Activated CD8-positive, alpha-beta memory T cell treated with anti-CD3 and anti-CD28 coated beads, Interleukin-2, amount 50 U/mL, for 24 hours (primary cell): ENCODE data around the gene PARD3.
"Not testable (repeated sequence)": the region's sequence is repeated elsewhere in the genome, so short reads cannot be mapped to it uniquely, and the experiment has no call there.

ENCODE experiments used
- DNase-seq: peaks from one replicate; pipeline ENCODE4 v3.0.0-alpha.2; 2020; ENCODE audit errors: extremely low read depth

Gene PARD3

DNA sequence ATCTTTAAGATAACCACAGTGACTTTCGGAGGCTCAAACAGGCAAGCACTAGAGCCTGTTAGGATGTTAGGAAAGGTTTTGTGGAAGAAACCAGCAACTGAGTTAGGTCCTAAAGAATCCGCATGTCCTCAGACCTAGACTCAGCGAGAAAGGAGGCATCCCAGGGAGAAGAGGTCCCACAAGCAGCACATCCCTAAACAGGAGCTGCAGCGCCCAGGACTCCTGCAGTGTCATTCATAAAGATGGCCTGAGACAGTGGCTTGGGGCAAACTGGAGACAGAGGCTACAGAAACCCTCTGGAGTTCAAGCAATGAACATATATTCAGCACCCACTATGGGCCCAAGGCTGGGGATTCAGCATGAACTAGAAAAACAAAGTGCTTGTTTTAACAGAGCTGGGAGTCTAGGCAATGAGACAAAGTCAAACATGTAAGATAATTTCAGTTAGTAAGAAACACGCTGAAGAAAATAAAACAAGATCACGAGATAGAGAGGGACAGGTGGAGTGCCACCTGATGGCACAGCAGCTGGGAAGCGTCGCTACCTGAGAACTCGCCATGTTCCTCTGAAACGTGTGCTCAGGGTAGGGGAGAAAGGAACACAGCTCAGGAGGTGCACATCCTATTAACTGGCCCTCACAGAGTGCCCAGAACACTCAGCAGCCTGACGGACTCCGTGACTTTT, 48.1 kb downstream of the PARD3 start:
- DNase-seq, result no peak

- no peak for DNase-seq
These were observed 48.9 kb downstream of the PARD3 start for GRCh38 chr10:34766266-34766600.

DNA sequence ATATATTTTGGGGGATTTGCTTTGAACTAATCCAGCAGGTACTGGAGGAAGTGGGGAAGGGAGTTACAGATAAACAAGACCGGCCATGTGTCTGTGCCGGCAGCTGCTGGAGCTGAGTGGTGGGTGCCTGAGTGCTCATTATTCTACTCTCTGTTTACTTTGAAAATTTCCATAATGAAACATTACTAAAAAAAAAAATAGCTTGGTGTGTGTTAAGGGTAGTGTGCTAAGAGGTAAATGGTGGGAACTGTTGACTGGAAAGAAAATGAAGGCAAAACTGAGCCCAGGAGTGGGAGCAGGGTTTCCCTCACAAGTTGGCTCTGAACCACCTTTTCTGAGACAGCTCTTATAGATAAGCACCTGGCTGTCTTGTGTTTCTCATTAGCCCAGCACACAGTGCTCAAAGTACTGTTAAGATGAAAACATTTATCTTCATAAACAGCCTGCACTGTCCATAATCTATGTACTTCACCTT, 50.6 kb downstream of the PARD3 start:
- no peak for DNase-seq

DNA sequence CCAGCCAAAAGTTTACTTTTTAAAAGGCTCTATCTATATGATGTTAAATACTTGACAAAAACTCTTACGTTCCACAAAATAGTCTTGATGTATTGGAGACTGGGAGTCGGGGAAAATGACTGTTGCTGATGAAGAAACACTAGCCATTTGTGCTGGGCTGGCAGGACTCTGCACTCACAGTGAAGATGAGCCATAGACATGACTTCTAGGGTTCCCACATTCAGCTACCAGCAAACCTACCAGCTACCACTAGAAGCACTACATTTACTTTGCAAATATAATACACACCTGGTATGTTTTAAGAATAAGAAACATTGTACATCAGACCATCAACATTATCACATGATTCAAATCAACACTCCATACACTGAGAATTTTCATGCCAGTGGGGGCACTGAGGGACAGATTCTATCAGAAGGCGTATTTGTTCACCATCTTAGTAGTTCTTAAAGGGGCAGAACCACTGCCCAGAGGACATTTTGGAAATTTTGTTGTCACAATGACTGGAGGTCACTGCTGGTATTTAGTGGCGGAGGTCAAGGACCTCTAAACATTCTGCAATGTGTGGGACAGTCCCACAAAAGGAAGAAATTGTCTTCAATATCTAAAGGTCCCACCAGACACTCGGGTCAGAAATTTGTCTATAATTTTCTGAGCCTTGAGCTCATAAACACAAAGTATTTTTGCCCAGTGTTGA, 52.3 kb downstream of the PARD3 start:
- no peak for DNase-seq

DNA sequence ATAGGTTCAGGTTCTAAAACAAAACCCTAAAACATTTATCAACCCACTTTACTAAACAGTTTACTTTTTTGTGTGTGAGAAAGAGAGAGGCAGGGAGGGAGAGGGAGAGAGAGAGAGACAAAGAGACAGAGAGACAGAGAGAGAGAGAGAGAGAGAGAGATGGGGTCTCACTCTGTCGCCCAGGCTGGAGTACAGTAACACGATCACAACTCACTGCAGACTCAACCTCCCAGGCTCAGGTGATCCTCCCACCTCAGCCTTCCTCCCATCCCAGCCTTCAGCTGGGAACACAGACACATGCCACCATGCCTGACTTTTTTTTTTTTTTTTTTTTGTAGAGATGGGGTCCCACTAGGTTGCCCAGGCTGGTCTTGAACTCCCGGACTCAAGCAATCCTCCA, 52.9 kb downstream of the PARD3 start:
- DNase-seq, result no peak

- no peak for DNase-seq
These were observed 53.6 kb downstream of the PARD3 start for GRCh38 chr10:34761453-34761852.

DNA sequence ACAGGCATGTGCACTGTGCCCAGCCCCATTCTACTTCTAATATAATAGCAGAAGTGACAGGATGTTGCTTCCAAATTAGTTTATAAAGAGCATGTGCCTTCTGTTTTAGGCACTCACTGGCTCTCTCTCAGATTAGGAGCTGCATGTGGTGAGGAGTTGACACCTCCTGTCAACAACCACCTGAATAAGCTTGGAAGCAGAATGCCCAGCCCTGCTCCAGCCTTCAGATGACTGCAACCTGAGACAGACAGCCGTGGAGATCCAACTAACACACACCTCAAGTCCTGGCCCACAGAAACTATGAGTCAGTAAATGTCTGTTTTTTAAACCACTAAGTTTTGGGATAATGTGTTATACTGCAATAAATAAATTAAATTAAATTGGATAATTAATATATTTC, 54.5 kb downstream of the PARD3 start:
- no peak for DNase-seq

DNA sequence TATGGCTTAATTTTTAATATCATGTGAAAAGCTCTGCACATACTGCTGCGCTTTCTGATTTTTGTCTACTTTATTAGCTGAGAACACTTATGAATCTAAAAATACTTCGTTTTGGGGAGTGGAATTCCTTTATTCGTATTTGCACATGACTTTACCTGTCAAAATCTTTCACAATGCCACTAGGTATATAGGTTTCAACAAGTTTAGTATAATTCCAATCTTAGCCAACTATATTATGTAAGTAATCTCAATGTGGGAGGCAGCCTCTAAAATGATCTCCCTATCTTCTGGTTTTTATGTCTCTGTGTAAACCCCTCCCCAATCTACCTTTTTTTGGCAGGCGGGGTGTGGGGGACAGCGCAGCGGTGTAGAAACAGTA, 55.3 kb downstream of the PARD3 start:
- no peak for DNase-seq

DNA sequence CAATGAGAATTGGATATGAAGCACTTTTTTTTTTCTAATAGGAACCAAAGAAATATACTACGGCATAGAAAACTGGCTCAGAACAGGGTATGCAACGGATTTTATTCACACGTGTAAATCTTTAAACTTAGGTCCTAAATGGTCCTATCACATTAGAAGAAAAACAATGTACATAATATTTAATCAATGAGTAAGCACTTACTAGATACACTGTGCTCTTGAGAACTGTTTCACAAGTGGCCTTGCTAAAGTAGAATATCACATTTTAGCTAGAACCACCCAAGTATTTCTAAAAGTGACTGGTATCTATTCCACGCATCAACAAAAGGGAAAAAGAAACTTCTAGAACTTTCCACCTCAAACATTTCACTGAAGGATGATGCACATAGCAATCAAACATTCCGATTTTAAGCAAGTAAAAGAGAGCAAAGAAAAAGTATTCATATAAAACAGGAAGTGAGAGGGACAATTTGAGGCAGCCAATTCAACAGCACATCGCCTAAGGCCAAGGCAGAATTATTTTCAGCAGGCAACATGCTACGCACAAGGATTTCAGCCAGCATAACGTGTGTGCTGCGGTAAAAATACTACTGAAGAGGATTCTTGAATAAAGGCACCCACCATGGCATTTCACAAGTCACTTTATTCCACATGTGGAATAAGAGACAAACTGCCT, 55.8 kb downstream of the PARD3 start:
- no peak for DNase-seq

GRCh38 chr10:34758447-34758996, 56.6 kb downstream of the PARD3 start:
- DNase-seq, result no peak

DNA sequence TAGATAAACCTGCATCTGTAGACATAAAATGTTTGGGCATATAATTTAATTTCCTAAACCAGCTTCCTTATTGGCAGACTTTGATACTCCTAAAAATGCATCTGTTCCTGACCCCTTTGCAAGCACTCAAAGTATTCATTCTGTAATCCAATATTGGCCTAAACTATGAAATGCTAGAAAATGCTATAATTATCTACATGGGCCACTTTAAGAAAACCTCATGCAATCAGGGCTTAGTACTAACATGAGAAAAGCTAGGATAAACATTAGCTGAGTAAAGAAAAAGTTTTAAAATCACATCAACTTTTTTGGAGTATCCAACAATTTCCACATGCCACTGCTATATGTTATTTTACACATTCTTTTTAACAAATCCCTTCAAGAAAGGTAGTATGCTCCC, 57.2 kb downstream of the PARD3 start:
- no peak for DNase-seq

- not testable (repeated sequence) for DNase-seq
These were observed 57.9 kb downstream of the PARD3 start for GRCh38 chr10:34757181-34757580.

DNA sequence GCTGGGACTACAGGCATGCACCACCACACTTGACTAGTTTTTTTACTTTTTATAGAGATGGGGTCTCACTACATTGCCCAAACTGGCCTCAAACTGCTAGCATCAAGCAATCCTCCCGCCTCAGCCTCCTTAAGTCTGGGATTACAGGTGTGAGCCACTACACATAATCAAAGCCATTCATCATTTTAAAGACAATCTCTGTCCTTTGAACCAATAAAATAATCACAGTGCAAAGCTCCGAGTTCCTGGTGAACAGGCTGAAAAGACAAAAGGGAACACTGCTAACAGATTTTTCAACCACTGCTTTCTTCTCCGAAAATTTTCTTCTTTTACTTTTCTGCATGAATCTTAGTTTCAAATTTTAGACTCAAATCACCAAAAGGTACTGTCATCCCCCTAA, 58.5 kb downstream of the PARD3 start:
- DNase-seq, result no peak

GRCh38 chr10:34753014-34753757, 61.9 kb downstream of the PARD3 start:
- DNase-seq, result no peak

DNA sequence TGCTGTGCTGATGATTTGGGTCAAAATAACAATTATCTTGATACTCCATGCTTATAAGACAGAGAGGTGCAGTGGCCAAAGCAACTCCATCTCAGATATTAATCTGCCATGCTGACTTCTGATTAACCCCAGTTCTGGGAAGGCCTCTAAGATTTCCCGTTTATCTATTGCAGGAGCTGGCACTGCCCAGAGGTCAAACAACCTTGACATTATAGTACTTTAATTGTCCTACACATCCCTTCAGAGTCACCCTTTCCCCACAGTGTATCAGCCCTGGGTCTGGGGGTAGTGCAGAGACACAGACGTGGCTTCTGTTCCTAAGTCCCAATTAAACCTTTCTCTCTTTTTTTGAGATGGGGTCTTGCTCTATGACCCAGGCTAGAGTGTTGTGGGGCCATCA, 63.8 kb downstream of the PARD3 start:
- no peak for DNase-seq

- DNase-seq, result not testable (repeated sequence)
These were observed 64.3 kb downstream of the PARD3 start for GRCh38 chr10:34750795-34751194.

GRCh38 chr10:34748767-34749166, 66.3 kb downstream of the PARD3 start:
- DNase-seq, result no peak

DNA sequence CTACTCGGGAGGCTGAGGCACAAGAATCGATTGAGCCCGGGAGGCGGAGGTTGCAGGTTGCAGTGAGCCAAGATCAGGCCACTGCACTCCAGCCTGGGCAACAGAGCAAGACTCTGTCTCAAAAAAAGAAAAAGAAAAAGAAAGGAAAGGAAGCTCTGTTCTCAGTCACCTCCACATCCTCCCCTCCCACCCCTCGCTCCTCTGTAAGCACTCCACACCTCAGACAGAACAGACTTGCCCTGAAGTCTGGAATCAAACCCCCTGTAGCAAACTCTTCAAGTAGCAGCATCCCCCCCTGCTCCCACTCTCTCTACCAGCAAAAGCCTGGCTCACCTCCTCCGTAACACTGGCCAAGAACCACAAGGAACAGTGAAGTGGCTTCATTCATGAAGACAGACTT, 66.7 kb downstream of the PARD3 start:
- DNase-seq, result no peak

DNA sequence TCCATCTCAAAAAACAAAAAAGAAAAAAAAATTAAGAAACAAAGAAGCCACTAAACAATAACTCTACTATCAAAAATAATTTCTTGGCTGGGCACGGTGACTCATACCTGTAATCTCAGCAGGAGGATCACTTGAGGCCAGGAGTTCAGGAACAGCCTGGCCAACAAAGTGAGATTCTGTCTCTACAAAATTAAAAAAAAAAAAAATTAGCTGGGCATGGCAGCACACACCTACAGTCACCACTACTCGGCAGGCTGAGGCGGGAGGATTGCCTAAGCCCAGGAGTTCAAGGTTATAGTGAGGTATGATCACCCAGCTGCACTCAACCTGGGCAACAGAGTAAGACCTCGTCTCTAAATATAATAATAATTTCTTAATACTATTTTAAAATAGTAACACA, 69.0 kb downstream of the PARD3 start:
- no peak for DNase-seq

- no peak for DNase-seq
These were observed 69.9 kb downstream of the PARD3 start for GRCh38 chr10:34745244-34745643.

GRCh38 chr10:34744590-34744989, 70.5 kb downstream of the PARD3 start:
- DNase-seq, result no peak

GRCh38 chr10:34743814-34744213, 71.3 kb downstream of the PARD3 start:
- no peak for DNase-seq
